Neural cell (in vitro differentiated cells): Measurements from ENCODE around the gene RHOF. TPM values are rescaled to one million over a fixed set of nuclear protein-coding genes. Genes with fewer than 3 reads are reported as not detected.

ENCODE experiments used
- H2AFZ ChIP-seq: fragments of 200-600, 300-800 bp; sonication (generic), shearing (Covaris generic); 2 replicates; pipeline ENCODE4 v1.6.0; 2014; ENCODE audit warnings: low read depth, mild to moderate bottlenecking, antibody characterized with exemption, low read length, moderate library complexity
- H3F3A ChIP-seq: fragments of 200-600 bp; shearing (Covaris generic); 2 replicates; pipeline ENCODE4 v1.6.1; 2016; ENCODE audit warnings: mild to moderate bottlenecking, moderate library complexity, mixed read lengths, antibody characterized with exemption, low read length; ENCODE audit not compliant: insufficient read depth, poor library complexity, severe bottlenecking
- H3K27ac ChIP-seq: fragments of 200-600, 300-800 bp; sonication (generic), shearing (Covaris generic); 2 replicates; pipeline ENCODE4 v1.5.1; 2014; ENCODE audit warnings: mild to moderate bottlenecking, low read length, moderate library complexity
- H3K27me3 ChIP-seq: fragments of 300-800, 200-600 bp; sonication (generic), shearing (Covaris generic); 2 replicates; pipeline ENCODE4 v1.6.0; 2014; ENCODE audit warnings: mild to moderate bottlenecking, low read depth, low read length, moderate library complexity; ENCODE audit not compliant: insufficient read depth
- H3K36me3 ChIP-seq: fragments of 300-800, 200-600 bp; sonication (generic), shearing (Covaris generic); 2 replicates; pipeline ENCODE4 v1.5.1; 2014; ENCODE audit warnings: mild to moderate bottlenecking, antibody characterized with exemption, low read length, moderate library complexity; ENCODE audit not compliant: insufficient read depth
- H3K4me2 ChIP-seq: fragments of 300-800, 200-600 bp; sonication (generic), shearing (Covaris generic); 2 replicates; pipeline ENCODE4 v1.6.0; 2014; ENCODE audit warnings: mild to moderate bottlenecking, low read length
- H3K4me3 ChIP-seq: fragments of 300-800, 200-600 bp; sonication (generic), shearing (Covaris generic); 2 replicates; pipeline ENCODE4 v1.5.1; 2014; ENCODE audit warnings: mild to moderate bottlenecking, low read length, moderate library complexity
- H3K79me2 ChIP-seq: fragments of 200-600 bp; shearing (Covaris generic); replicated peaks from 2 replicates; pipeline ENCODE4 v1.6.0; 2014; ENCODE audit warnings: mild to moderate bottlenecking, low read length, moderate library complexity; ENCODE audit not compliant: insufficient read depth
- H3K9ac ChIP-seq: fragments of 300-800, 200-600 bp; sonication (generic), shearing (Covaris generic); 2 replicates; pipeline ENCODE4 v1.6.1; 2016; ENCODE audit warnings: mild to moderate bottlenecking, low read length, mixed read lengths
- H3K9me2 ChIP-seq: fragments of 200-600 bp; shearing (Covaris generic); 2 replicates; pipeline ENCODE4 v1.6.1; 2016; ENCODE audit warnings: mild to moderate bottlenecking, low read length, mixed read lengths; ENCODE audit not compliant: insufficient read depth
- H3K9me3 ChIP-seq: fragments of 200-600, 300-800 bp; sonication (generic), shearing (Covaris generic); 2 replicates; pipeline ENCODE4 v1.6.1; 2016; ENCODE audit warnings: mild to moderate bottlenecking, mixed run types, low read length, moderate library complexity, mixed read lengths
- H4K20me1 ChIP-seq: fragments of 200-600 bp; shearing (Covaris generic); 2 replicates; pipeline ENCODE4 v1.6.1; 2016; ENCODE audit warnings: mild to moderate bottlenecking, mixed run types; ENCODE audit not compliant: insufficient read depth
- EP300 ChIP-seq: fragments of 450-650 bp; conservative IDR thresholded peaks from 2 replicates; pipeline ENCODE4 v1.6.1; 2014; ENCODE audit warnings: antibody characterized with exemption, mild to moderate bottlenecking, moderate library complexity; ENCODE audit not compliant: poor library complexity, severe bottlenecking
- EZH2 ChIP-seq: fragments of 200-600, 300-800 bp; shearing (Covaris generic), sonication (generic); IDR thresholded peaks from 2 replicates; pipeline ENCODE4 v1.6.1; 2014; ENCODE audit warnings: antibody characterized with exemption, low read length, borderline replicate concordance, mild to moderate bottlenecking; ENCODE audit not compliant: insufficient read depth, poor library complexity, severe bottlenecking
- MXI1 ChIP-seq: fragments of 450-650 bp; conservative IDR thresholded peaks from 2 replicates; pipeline ENCODE4 v1.6.1; 2014; ENCODE audit warnings: antibody characterized with exemption, mild to moderate bottlenecking; ENCODE audit not compliant: poor library complexity, severe bottlenecking
- POLR2AphosphoS5 ChIP-seq: IDR thresholded peaks from 2 replicates; pipeline ENCODE4 v1.6.1; 2012
- REST ChIP-seq: IDR thresholded peaks from 2 replicates; pipeline ENCODE4 v1.6.1; 2012; ENCODE audit warnings: borderline replicate concordance
- TAF1 ChIP-seq: IDR thresholded peaks from 2 replicates; pipeline ENCODE4 v1.6.1; 2012; ENCODE audit warnings: low read depth
- polyA plus RNA-seq: library from polyadenylated mRNA; depleted of rRNA; stranded (reverse); fragments of >200 nt; gene quantifications from 2 replicates; pipeline ENCODE4 v1.2.3, GENCODE V29; 2014
- TF ChIP-seq, protein P1 (sequence below): fragments of 450-650 bp; IDR thresholded peaks from 2 replicates; pipeline ENCODE4 v1.5.1; 2014; ENCODE audit warnings: antibody characterized with exemption, mild to moderate bottlenecking, moderate library complexity; ENCODE audit not compliant: poor library complexity, severe bottlenecking

Gene RHOF
- polyA plus RNA-seq, 1 donor from 2014 or later: 14.7 TPM

GRCh38 chr12:121787063-121788025 lies 6.1 kb downstream of the RHOF start:
- H3K9me2 ChIP-seq: no peaks in the 10 kb centered on the region
- H3K27ac ChIP-seq: no peak overlapping the region
- no peaks in the 10 kb centered on the region for H3K36me3 ChIP-seq
- no peaks in the 10 kb centered on the region for H3K79me2 ChIP-seq
- H3K27me3 ChIP-seq: peaks cover 2% of the 10 kb centered on the region
- no peak overlapping the region for H2AFZ ChIP-seq
- no peak overlapping the region for H3K9ac ChIP-seq
- no peak overlapping the region for H3K4me2 ChIP-seq
- no peak overlapping the region for H3K4me3 ChIP-seq
- no peaks in the 10 kb centered on the region for H3K9me3 ChIP-seq
- TF ChIP-seq TAF1: no peak
- no peak for TF ChIP-seq MXI1
- no peak for TF ChIP-seq EZH2
- H3F3A ChIP-seq: no peaks in the 10 kb centered on the region
- H4K20me1 ChIP-seq: no peaks in the 10 kb centered on the region

GRCh38 chr12:121786440-121786825 lies 7.1 kb downstream of the RHOF start:
- Histone ChIP-seq H4K20me1 (no peaks in the 10 kb centered on the region), H3K4me2 (no peak overlapping the region)

More at GRCh38 chr12:121786440-121786825, 7.1 kb downstream of the RHOF start:
- TF ChIP-seq REST: no peak
- no peak for TF ChIP-seq POLR2AphosphoS5
- no peak for TF ChIP-seq EP300
- no peak for TF ChIP-seq EZH2
- TF ChIP-seq, protein P1, sequence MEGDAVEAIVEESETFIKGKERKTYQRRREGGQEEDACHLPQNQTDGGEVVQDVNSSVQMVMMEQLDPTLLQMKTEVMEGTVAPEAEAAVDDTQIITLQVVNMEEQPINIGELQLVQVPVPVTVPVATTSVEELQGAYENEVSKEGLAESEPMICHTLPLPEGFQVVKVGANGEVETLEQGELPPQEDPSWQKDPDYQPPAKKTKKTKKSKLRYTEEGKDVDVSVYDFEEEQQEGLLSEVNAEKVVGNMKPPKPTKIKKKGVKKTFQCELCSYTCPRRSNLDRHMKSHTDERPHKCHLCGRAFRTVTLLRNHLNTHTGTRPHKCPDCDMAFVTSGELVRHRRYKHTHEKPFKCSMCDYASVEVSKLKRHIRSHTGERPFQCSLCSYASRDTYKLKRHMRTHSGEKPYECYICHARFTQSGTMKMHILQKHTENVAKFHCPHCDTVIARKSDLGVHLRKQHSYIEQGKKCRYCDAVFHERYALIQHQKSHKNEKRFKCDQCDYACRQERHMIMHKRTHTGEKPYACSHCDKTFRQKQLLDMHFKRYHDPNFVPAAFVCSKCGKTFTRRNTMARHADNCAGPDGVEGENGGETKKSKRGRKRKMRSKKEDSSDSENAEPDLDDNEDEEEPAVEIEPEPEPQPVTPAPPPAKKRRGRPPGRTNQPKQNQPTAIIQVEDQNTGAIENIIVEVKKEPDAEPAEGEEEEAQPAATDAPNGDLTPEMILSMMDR: no peak
- H3K27ac ChIP-seq: no peak overlapping the region
- no peaks in the 10 kb centered on the region for H3K9me2 ChIP-seq
- no peaks in the 10 kb centered on the region for H3K9me3 ChIP-seq
- no peaks in the 10 kb centered on the region for H3K36me3 ChIP-seq
- H3F3A ChIP-seq: no peaks in the 10 kb centered on the region
- no peaks in the 10 kb centered on the region for H3K79me2 ChIP-seq
- H2AFZ ChIP-seq: no peak overlapping the region
- no peak overlapping the region for H3K9ac ChIP-seq
- H3K27me3 ChIP-seq: no peaks in the 10 kb centered on the region
- H3K4me3 ChIP-seq: no peak overlapping the region
